Neural cell (in vitro differentiated cells): ENCODE results near the gene ATG14. TPM values are rescaled to one million over a fixed set of nuclear protein-coding genes. Genes with fewer than 3 reads are reported as not detected.

ENCODE experiments used
- H2AFZ ChIP-seq: fragments of 200-600, 300-800 bp; sonication (generic), shearing (Covaris generic); 2 replicates; pipeline ENCODE4 v1.6.0; 2014; ENCODE audit warnings: low read depth, mild to moderate bottlenecking, antibody characterized with exemption, low read length, moderate library complexity
- H3F3A ChIP-seq: fragments of 200-600 bp; shearing (Covaris generic); 2 replicates; pipeline ENCODE4 v1.6.1; 2016; ENCODE audit warnings: mild to moderate bottlenecking, moderate library complexity, mixed read lengths, antibody characterized with exemption, low read length; ENCODE audit not compliant: insufficient read depth, poor library complexity, severe bottlenecking
- H3K27ac ChIP-seq: fragments of 200-600, 300-800 bp; sonication (generic), shearing (Covaris generic); 2 replicates; pipeline ENCODE4 v1.5.1; 2014; ENCODE audit warnings: mild to moderate bottlenecking, low read length, moderate library complexity
- H3K27me3 ChIP-seq: fragments of 300-800, 200-600 bp; sonication (generic), shearing (Covaris generic); 2 replicates; pipeline ENCODE4 v1.6.0; 2014; ENCODE audit warnings: mild to moderate bottlenecking, low read depth, low read length, moderate library complexity; ENCODE audit not compliant: insufficient read depth
- H3K36me3 ChIP-seq: fragments of 300-800, 200-600 bp; sonication (generic), shearing (Covaris generic); 2 replicates; pipeline ENCODE4 v1.5.1; 2014; ENCODE audit warnings: mild to moderate bottlenecking, antibody characterized with exemption, low read length, moderate library complexity; ENCODE audit not compliant: insufficient read depth
- H3K4me2 ChIP-seq: fragments of 300-800, 200-600 bp; sonication (generic), shearing (Covaris generic); 2 replicates; pipeline ENCODE4 v1.6.0; 2014; ENCODE audit warnings: mild to moderate bottlenecking, low read length
- H3K4me3 ChIP-seq: fragments of 300-800, 200-600 bp; sonication (generic), shearing (Covaris generic); 2 replicates; pipeline ENCODE4 v1.5.1; 2014; ENCODE audit warnings: mild to moderate bottlenecking, low read length, moderate library complexity
- H3K79me2 ChIP-seq: fragments of 200-600 bp; shearing (Covaris generic); replicated peaks from 2 replicates; pipeline ENCODE4 v1.6.0; 2014; ENCODE audit warnings: mild to moderate bottlenecking, low read length, moderate library complexity; ENCODE audit not compliant: insufficient read depth
- H3K9ac ChIP-seq: fragments of 300-800, 200-600 bp; sonication (generic), shearing (Covaris generic); 2 replicates; pipeline ENCODE4 v1.6.1; 2016; ENCODE audit warnings: mild to moderate bottlenecking, low read length, mixed read lengths
- H3K9me2 ChIP-seq: fragments of 200-600 bp; shearing (Covaris generic); 2 replicates; pipeline ENCODE4 v1.6.1; 2016; ENCODE audit warnings: mild to moderate bottlenecking, low read length, mixed read lengths; ENCODE audit not compliant: insufficient read depth
- H3K9me3 ChIP-seq: fragments of 200-600, 300-800 bp; sonication (generic), shearing (Covaris generic); 2 replicates; pipeline ENCODE4 v1.6.1; 2016; ENCODE audit warnings: mild to moderate bottlenecking, mixed run types, low read length, moderate library complexity, mixed read lengths
- H4K20me1 ChIP-seq: fragments of 200-600 bp; shearing (Covaris generic); 2 replicates; pipeline ENCODE4 v1.6.1; 2016; ENCODE audit warnings: mild to moderate bottlenecking, mixed run types; ENCODE audit not compliant: insufficient read depth
- EP300 ChIP-seq: fragments of 450-650 bp; conservative IDR thresholded peaks from 2 replicates; pipeline ENCODE4 v1.6.1; 2014; ENCODE audit warnings: antibody characterized with exemption, mild to moderate bottlenecking, moderate library complexity; ENCODE audit not compliant: poor library complexity, severe bottlenecking
- EZH2 ChIP-seq: fragments of 200-600, 300-800 bp; shearing (Covaris generic), sonication (generic); IDR thresholded peaks from 2 replicates; pipeline ENCODE4 v1.6.1; 2014; ENCODE audit warnings: antibody characterized with exemption, low read length, borderline replicate concordance, mild to moderate bottlenecking; ENCODE audit not compliant: insufficient read depth, poor library complexity, severe bottlenecking
- MXI1 ChIP-seq: fragments of 450-650 bp; conservative IDR thresholded peaks from 2 replicates; pipeline ENCODE4 v1.6.1; 2014; ENCODE audit warnings: antibody characterized with exemption, mild to moderate bottlenecking; ENCODE audit not compliant: poor library complexity, severe bottlenecking
- POLR2AphosphoS5 ChIP-seq: IDR thresholded peaks from 2 replicates; pipeline ENCODE4 v1.6.1; 2012
- RAD21 ChIP-seq: fragments of 450-650 bp; conservative IDR thresholded peaks from 2 replicates; pipeline ENCODE4 v1.6.1; 2014; ENCODE audit warnings: antibody characterized with exemption, mild to moderate bottlenecking, moderate library complexity
- SMC3 ChIP-seq: fragments of 450-650 bp; conservative IDR thresholded peaks from 2 replicates; pipeline ENCODE4 v1.6.1; 2014; ENCODE audit warnings: antibody characterized with exemption, mild to moderate bottlenecking, moderate library complexity; ENCODE audit not compliant: poor library complexity
- TAF1 ChIP-seq: IDR thresholded peaks from 2 replicates; pipeline ENCODE4 v1.6.1; 2012; ENCODE audit warnings: low read depth
- polyA minus RNA-seq: library from RNA; depleted of rRNA, polyadenylated mRNA; stranded (reverse); fragments of >200 nt; gene quantifications from 2 replicates; pipeline ENCODE4 v1.2.3, GENCODE V29; 2014
- polyA plus RNA-seq: library from polyadenylated mRNA; depleted of rRNA; stranded (reverse); fragments of >200 nt; gene quantifications from 2 replicates; pipeline ENCODE4 v1.2.3, GENCODE V29; 2014
- TF ChIP-seq, protein P1 (sequence below): fragments of 450-650 bp; IDR thresholded peaks from 2 replicates; pipeline ENCODE4 v1.5.1; 2014; ENCODE audit warnings: antibody characterized with exemption, mild to moderate bottlenecking, moderate library complexity; ENCODE audit not compliant: poor library complexity, severe bottlenecking
- TF ChIP-seq, protein P2 (sequence below): IDR thresholded peaks from 2 replicates; pipeline ENCODE4 v1.6.1; 2012; ENCODE audit warnings: borderline replicate concordance

The ATG14 gene, protein sequence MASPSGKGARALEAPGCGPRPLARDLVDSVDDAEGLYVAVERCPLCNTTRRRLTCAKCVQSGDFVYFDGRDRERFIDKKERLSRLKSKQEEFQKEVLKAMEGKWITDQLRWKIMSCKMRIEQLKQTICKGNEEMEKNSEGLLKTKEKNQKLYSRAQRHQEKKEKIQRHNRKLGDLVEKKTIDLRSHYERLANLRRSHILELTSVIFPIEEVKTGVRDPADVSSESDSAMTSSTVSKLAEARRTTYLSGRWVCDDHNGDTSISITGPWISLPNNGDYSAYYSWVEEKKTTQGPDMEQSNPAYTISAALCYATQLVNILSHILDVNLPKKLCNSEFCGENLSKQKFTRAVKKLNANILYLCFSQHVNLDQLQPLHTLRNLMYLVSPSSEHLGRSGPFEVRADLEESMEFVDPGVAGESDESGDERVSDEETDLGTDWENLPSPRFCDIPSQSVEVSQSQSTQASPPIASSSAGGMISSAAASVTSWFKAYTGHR
- polyA plus RNA-seq (27.4 and 28.2 TPM in 2 replicates), polyA minus RNA-seq (25.3 and 26.0 TPM in 2 replicates)

DNA sequence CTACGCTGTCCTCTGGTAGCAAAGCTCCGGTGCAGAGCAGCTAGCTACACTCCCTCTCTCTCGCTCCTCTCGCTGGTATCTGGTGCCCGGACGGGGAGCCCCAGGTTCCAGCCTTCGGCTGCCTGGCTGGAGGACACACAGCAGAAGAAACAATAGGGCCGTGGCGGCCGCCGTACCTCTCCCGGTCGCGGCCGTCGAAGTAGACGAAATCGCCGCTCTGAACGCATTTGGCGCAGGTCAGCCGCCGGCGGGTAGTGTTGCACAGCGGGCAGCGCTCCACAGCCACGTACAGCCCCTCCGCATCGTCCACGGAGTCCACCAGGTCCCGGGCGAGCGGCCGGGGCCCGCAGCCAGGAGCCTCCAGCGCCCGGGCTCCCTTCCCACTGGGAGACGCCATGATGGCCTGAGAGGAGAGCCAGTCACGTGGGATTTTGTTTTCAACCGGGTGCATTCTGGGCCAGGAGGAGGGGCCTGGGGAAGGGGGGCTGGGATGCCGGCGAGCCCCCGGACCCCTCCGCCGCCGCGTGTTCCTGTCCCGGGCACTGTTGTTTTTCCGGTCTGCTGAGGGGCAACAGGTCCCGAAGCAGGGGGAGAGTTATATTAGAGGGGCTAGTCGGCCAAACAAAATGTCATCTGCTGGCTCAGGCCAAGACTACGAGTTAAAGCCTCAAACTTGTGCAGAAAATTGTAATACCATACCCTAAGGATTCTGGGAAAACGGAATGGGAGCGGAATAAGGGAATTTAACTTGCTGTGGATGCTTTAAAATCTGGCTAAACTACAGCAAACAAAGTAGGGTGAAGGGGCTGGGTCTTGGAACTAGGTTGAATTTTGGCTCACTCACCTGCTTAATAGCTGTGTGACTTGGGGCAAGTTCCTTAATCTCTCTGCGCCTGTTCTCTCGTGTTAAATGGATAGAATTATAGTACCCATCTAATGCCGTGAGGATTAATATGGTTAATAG lies at the start of gene ATG14:
Gene ATG14 (minus strand): TSS at position 405 of the 964 bp plus-strand sequence. CDS start 8 bp downstream, at position 397.
- H3K27me3 ChIP-seq, result no peaks in the 10 kb centered on the region
- peak within 1 kb of the TSS; percentile 63 for H3K27ac ChIP-seq
- no peaks in the 10 kb centered on the region for H3K9me3 ChIP-seq
- H3K36me3 ChIP-seq, result no peaks in the 10 kb centered on the region
- H3K4me2 ChIP-seq, result peak within 1 kb of the TSS; percentile 95
- H2AFZ ChIP-seq, result peak within 1 kb of the TSS; percentile 95
- no peaks in the 10 kb centered on the region for H3F3A ChIP-seq
- TF ChIP-seq TAF1 (peak; percentile 76), MXI1 (peak; percentile 93), EP300 (peak; percentile 50), SMC3 (peak; percentile 47), RAD21 (peak; percentile 37), POLR2AphosphoS5 (peak; percentile 80), EZH2 (no peak)
- TF ChIP-seq, protein P1, sequence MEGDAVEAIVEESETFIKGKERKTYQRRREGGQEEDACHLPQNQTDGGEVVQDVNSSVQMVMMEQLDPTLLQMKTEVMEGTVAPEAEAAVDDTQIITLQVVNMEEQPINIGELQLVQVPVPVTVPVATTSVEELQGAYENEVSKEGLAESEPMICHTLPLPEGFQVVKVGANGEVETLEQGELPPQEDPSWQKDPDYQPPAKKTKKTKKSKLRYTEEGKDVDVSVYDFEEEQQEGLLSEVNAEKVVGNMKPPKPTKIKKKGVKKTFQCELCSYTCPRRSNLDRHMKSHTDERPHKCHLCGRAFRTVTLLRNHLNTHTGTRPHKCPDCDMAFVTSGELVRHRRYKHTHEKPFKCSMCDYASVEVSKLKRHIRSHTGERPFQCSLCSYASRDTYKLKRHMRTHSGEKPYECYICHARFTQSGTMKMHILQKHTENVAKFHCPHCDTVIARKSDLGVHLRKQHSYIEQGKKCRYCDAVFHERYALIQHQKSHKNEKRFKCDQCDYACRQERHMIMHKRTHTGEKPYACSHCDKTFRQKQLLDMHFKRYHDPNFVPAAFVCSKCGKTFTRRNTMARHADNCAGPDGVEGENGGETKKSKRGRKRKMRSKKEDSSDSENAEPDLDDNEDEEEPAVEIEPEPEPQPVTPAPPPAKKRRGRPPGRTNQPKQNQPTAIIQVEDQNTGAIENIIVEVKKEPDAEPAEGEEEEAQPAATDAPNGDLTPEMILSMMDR, result peak; percentile 18
- TF ChIP-seq, protein P2, sequence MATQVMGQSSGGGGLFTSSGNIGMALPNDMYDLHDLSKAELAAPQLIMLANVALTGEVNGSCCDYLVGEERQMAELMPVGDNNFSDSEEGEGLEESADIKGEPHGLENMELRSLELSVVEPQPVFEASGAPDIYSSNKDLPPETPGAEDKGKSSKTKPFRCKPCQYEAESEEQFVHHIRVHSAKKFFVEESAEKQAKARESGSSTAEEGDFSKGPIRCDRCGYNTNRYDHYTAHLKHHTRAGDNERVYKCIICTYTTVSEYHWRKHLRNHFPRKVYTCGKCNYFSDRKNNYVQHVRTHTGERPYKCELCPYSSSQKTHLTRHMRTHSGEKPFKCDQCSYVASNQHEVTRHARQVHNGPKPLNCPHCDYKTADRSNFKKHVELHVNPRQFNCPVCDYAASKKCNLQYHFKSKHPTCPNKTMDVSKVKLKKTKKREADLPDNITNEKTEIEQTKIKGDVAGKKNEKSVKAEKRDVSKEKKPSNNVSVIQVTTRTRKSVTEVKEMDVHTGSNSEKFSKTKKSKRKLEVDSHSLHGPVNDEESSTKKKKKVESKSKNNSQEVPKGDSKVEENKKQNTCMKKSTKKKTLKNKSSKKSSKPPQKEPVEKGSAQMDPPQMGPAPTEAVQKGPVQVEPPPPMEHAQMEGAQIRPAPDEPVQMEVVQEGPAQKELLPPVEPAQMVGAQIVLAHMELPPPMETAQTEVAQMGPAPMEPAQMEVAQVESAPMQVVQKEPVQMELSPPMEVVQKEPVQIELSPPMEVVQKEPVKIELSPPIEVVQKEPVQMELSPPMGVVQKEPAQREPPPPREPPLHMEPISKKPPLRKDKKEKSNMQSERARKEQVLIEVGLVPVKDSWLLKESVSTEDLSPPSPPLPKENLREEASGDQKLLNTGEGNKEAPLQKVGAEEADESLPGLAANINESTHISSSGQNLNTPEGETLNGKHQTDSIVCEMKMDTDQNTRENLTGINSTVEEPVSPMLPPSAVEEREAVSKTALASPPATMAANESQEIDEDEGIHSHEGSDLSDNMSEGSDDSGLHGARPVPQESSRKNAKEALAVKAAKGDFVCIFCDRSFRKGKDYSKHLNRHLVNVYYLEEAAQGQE, result peak; percentile 50
- H3K79me2 ChIP-seq, result peaks cover 30% of the 10 kb centered on the region
- H4K20me1 ChIP-seq, result no peaks in the 10 kb centered on the region
- peak within 1 kb of the TSS; percentile 87 for H3K9ac ChIP-seq
- H3K4me3 ChIP-seq, result peak within 1 kb of the TSS; percentile 96
- no peaks in the 10 kb centered on the region for H3K9me2 ChIP-seq
